IMR-90 (cell line): ENCODE results near the gene DCUN1D4. TPM values are rescaled to one million over a fixed set of nuclear protein-coding genes. Genes with fewer than 3 reads are reported as not detected.

Experiments used
- ATAC-seq: fragments of 200-7000 bp; cut with Tn5 transposase; 2 replicates; pipeline ENCODE4 v1.9.1; 2020; ENCODE audit warnings: low read depth, mild to moderate bottlenecking, moderate library complexity
- BruUV-seq: library from RNA; stranded (reverse); fragments of 400-500 nt; replicated peaks from 2 replicates; lab custom pipeline; 2021; lab: Mats Ljungman, UMichigan
- CTCF ChIA-PET: fragments of 300-600 bp; formaldehyde crosslinking; extraction: SDS; loops from one replicate; lab custom pipeline; 2021; ENCODE audit warnings: antibody characterized with exemption; lab: Yijun Ruan, JAX
- POLR2A ChIA-PET: fragments of 300-600 bp; sonication (Branson Sonifier 250); formaldehyde crosslinking; loops from one replicate; lab custom pipeline; 2022; ENCODE audit warnings: antibody characterized with exemption; ENCODE audit not compliant: unreplicated experiment; lab: Charles Lee
- DNase-seq: peaks from one replicate; pipeline ENCODE4 v3.0.0; 2013
- H2AFZ ChIP-seq: replicated peaks from 2 replicates; pipeline ENCODE3; 2013; ENCODE audit warnings: low read length, mild to moderate bottlenecking; ENCODE audit not compliant: poor library complexity
- H2AK5ac ChIP-seq: 2 replicates; pipeline ENCODE4 v1.6.1; 2013; ENCODE audit warnings: low read depth, low read length, inconsistent platforms
- H2AK9ac ChIP-seq: replicated peaks from 2 replicates; pipeline ENCODE3; 2013; ENCODE audit warnings: mild to moderate bottlenecking, low read depth, low read length, moderate library complexity; ENCODE audit not compliant: poor library complexity
- H2BK120ac ChIP-seq: 2 replicates; pipeline ENCODE4 v1.6.1; 2013; ENCODE audit warnings: low read depth, low read length, inconsistent platforms
- H2BK15ac ChIP-seq: 3 replicates; pipeline ENCODE4 v1.6.1; 2013; ENCODE audit warnings: low read depth, low read length, inconsistent platforms
- H2BK20ac ChIP-seq: 2 replicates; pipeline ENCODE4 v1.6.1; 2013; ENCODE audit warnings: low read depth, mild to moderate bottlenecking, inconsistent platforms, low read length, moderate library complexity
- H2BK5ac ChIP-seq: 2 replicates; pipeline ENCODE4 v1.6.1; 2013; ENCODE audit warnings: mild to moderate bottlenecking, low read depth, low read length, inconsistent platforms; ENCODE audit not compliant: poor library complexity, severe bottlenecking
- H3K14ac ChIP-seq: replicated peaks from 2 replicates; pipeline ENCODE4 v1.6.1; 2013; ENCODE audit warnings: low read depth, low read length, inconsistent platforms
- H3K18ac ChIP-seq: 2 replicates; pipeline ENCODE4 v1.6.1; 2013; ENCODE audit warnings: low read depth, low read length, control low read depth
- H3K23ac ChIP-seq: 2 replicates; pipeline ENCODE4 v1.6.1; 2013; ENCODE audit warnings: low read depth, low read length, inconsistent platforms
- H3K27ac ChIP-seq: 2 replicates; pipeline ENCODE4 v1.5.1; 2013; ENCODE audit warnings: mild to moderate bottlenecking, control low read depth, low read length; ENCODE audit not compliant: insufficient read depth
- H3K27me3 ChIP-seq: 2 replicates; pipeline ENCODE4 v1.6.1; 2013; ENCODE audit warnings: low read length; ENCODE audit not compliant: control insufficient read depth, insufficient read depth
- H3K36me3 ChIP-seq: 2 replicates; pipeline ENCODE4 v1.6.1; 2013; ENCODE audit warnings: low read length, mixed read lengths; ENCODE audit not compliant: control insufficient read depth, insufficient read depth
- H3K4ac ChIP-seq: 2 replicates; pipeline ENCODE4 v1.6.1; 2013; ENCODE audit warnings: low read depth, low read length, inconsistent platforms
- H3K4me1 ChIP-seq: 2 replicates; pipeline ENCODE4 v1.6.1; 2013; ENCODE audit warnings: low read length, mixed read lengths; ENCODE audit not compliant: control insufficient read depth, insufficient read depth
- H3K4me2 ChIP-seq: 2 replicates; pipeline ENCODE4 v1.6.1; 2013; ENCODE audit warnings: low read depth, mild to moderate bottlenecking, control low read depth, low read length, moderate library complexity
- H3K4me3 ChIP-seq: 2 replicates; pipeline ENCODE4 v1.5.1; 2013; ENCODE audit warnings: low read depth, mild to moderate bottlenecking, control low read depth, low read length, moderate library complexity; ENCODE audit not compliant: insufficient read depth
- H3K56ac ChIP-seq: 2 replicates; pipeline ENCODE4 v1.6.1; 2013; ENCODE audit warnings: low read length, inconsistent platforms; ENCODE audit not compliant: insufficient read depth; ENCODE audit errors: extremely low read depth
- H3K79me1 ChIP-seq, 2 experiments: 2 replicates each; pipeline ENCODE4 v1.6.1; 2013; ENCODE audit warnings: low read length in 2 of 2, inconsistent platforms in 1 of 2, low read depth in 1 of 2
- H3K9ac ChIP-seq: 2 replicates; pipeline ENCODE4 v1.6.1; 2013; ENCODE audit warnings: low read depth, low read length, control low read depth
- H3K9me1 ChIP-seq: 2 replicates; pipeline ENCODE4 v1.6.1; 2013; ENCODE audit warnings: low read length, inconsistent platforms; ENCODE audit not compliant: insufficient read depth
- H3K9me3 ChIP-seq: 2 replicates; pipeline ENCODE4 v1.6.1; 2013; ENCODE audit warnings: low read length; ENCODE audit not compliant: control insufficient read depth, insufficient read depth
- H4K20me1 ChIP-seq: 2 replicates; pipeline ENCODE4 v1.6.1; 2013; ENCODE audit warnings: low read length, inconsistent platforms; ENCODE audit not compliant: insufficient read depth
- H4K5ac ChIP-seq: 2 replicates; pipeline ENCODE4 v1.6.1; 2013; ENCODE audit warnings: mild to moderate bottlenecking, low read depth, low read length, control low read depth
- H4K8ac ChIP-seq, 2 experiments: 2 replicates each; pipeline ENCODE4 v1.6.1; 2013; ENCODE audit warnings: low read depth in 2 of 2, low read length in 2 of 2, control low read depth in 1 of 2, inconsistent platforms in 1 of 2
- H4K91ac ChIP-seq: 2 replicates; pipeline ENCODE4 v1.6.1; 2013; ENCODE audit warnings: low read depth, low read length, inconsistent platforms; ENCODE audit not compliant: insufficient read depth
- ELK1 ChIP-seq: fragments of 150-350 bp; IDR thresholded peaks from 2 replicates; pipeline ENCODE4 v1.6.1; 2016; ENCODE audit warnings: low read depth, mild to moderate bottlenecking, low read length, moderate library complexity, borderline replicate concordance
- FOS ChIP-seq: fragments of 150-350 bp; IDR thresholded peaks from 2 replicates; pipeline ENCODE4 v1.6.1; 2016; ENCODE audit warnings: low read depth, low read length
- NFE2L2 ChIP-seq: fragments of 150-350 bp; IDR thresholded peaks from 2 replicates; pipeline ENCODE4 v1.6.1; 2016; ENCODE audit warnings: low read depth, mild to moderate bottlenecking, low read length
- RCOR1 ChIP-seq: IDR thresholded peaks from 2 replicates; pipeline ENCODE4 v1.6.1; 2012; ENCODE audit warnings: mild to moderate bottlenecking, low read length, improper control_type of control experiment; ENCODE audit not compliant: insufficient replicate concordance
- RFX5 ChIP-seq: IDR thresholded peaks from 2 replicates; pipeline ENCODE4 v1.8.0; 2012; ENCODE audit warnings: low read depth, mild to moderate bottlenecking, low read length, moderate library complexity
- USF2 ChIP-seq: fragments of 150-350 bp; IDR thresholded peaks from 2 replicates; pipeline ENCODE4 v1.6.1; 2017; ENCODE audit warnings: mild to moderate bottlenecking, antibody characterized with exemption, low read length, low read depth
- WGBS, 2 experiments: methylation state at CpG; one replicate each; pipeline versions ENCODE4 v1.1.5 to v1.1.7; 2013; ENCODE audit warnings: missing lambda C conversion rate in 2 of 2; ENCODE audit not compliant: insufficient read length in 1 of 2; ENCODE audit errors: extremely low coverage in 2 of 2; 5-methylcytosine and 5-hydroxymethylcytosine counted together
- dilution Hi-C: fragments of 300-500 bp; cut with HindIII; formaldehyde crosslinking; loops from one replicate; pipeline ENCODE4 v1.14.3; 2018; ENCODE audit warnings: low sequenced_read_pairs; ENCODE audit not compliant: unreplicated experiment
- in situ Hi-C: fragments of 300-500 bp; cut with MboI; formaldehyde crosslinking; loops from 3 replicates; pipeline ENCODE4 v1.14.3; 2019; ENCODE audit warnings: low sequenced_read_pairs, inconsistent platforms, mixed read lengths
- intact Hi-C: fragments of 100-400 bp; cut with micrococcal nuclease; formaldehyde crosslinking; loops from 2 replicates; pipeline ENCODE4 v1.10.0; 2022
- polyA plus RNA-seq, 3 experiments: library from polyadenylated mRNA; depleted of rRNA; stranded (reverse); fragments of >200 nt; gene quantifications; 2 replicates each; pipeline ENCODE4 v1.2.3, GENCODE V29; 2012; ENCODE audit warnings: low replicate concordance in 1 of 3
- total RNA-seq: library from RNA; depleted of rRNA; stranded (reverse); fragments of >200 nt; gene quantifications from 2 replicates; pipeline ENCODE4 v1.2.3, GENCODE V29; 2012

DCUN1D4 gene
- total and polyA plus RNA-seq, 2 of the 4 experiments (the other 2 are of a cell fraction), result 31.0 to 44.3 TPM

GRCh38 chr4:51845711-51846110 lies 2.8 kb downstream of the DCUN1D4 start:
- TF ChIP-seq RCOR1 (no peak), ELK1 (no peak), FOS (no peak), USF2 (no peak), NFE2L2 (no peak), RFX5 (no peak)
- no peak overlapping the region for H4K8ac ChIP-seq
- no peak overlapping the region for H2BK5ac ChIP-seq
- peaks cover 3% of the 10 kb centered on the region; the same call in 1 of the 2 replicates for H3K9me1 ChIP-seq
- H2AK5ac ChIP-seq, result no peak overlapping the region
- H3K56ac ChIP-seq, result no peak overlapping the region
- no peak overlapping the region for H3K4me3 ChIP-seq
- no peak overlapping the region for H2BK15ac ChIP-seq
- H3K9ac ChIP-seq, result no peak overlapping the region
- peaks cover 1% of the 10 kb centered on the region; the same call in 1 of the 2 replicates for H3K4me1 ChIP-seq
- peaks cover 19% of the 10 kb centered on the region for H4K20me1 ChIP-seq
- no peak overlapping the region for H2BK20ac ChIP-seq
- no peak overlapping the region for H2BK120ac ChIP-seq
- H3K14ac ChIP-seq, result no peak overlapping the region
- in situ Hi-C loops (no loop called here), intact Hi-C loops (no loop called here), dilution Hi-C loops (no loop called here)
- no peak overlapping the region for H3K23ac ChIP-seq
- H3K36me3 ChIP-seq, result peaks cover 9% of the 10 kb centered on the region
- no peaks in the 10 kb centered on the region for H3K27me3 ChIP-seq
- DNase-seq (no peak), ATAC-seq (no peak)
- POLR2A ChIA-PET, result interaction anchor here (0.5 kb wide), 1 partner anchor 24 kb away, joined by 3 read pairs; no protein-coding TSS in a partner anchor
- no peak overlapping the region for H4K5ac ChIP-seq
- no peak overlapping the region for H3K4me2 ChIP-seq
- BruUV-seq, result no TSS peak
- H3K4ac ChIP-seq, result no peak overlapping the region
- peaks cover 9 to 39% of the 10 kb centered on the region in 2 experiments for H3K79me1 ChIP-seq
- no peak overlapping the region for H3K27ac ChIP-seq
- no CpG with 5 or more reads among the region's 1 CpG for WGBS, 2 experiments
- no peak overlapping the region for H4K91ac ChIP-seq
- no peak overlapping the region for H2AFZ ChIP-seq
- no peak overlapping the region for H2AK9ac ChIP-seq
- no peak overlapping the region for H3K18ac ChIP-seq
- CTCF ChIA-PET, result no interaction called here
- H3K9me3 ChIP-seq, result no peaks in the 10 kb centered on the region
